ENCODE data around the gene CDR2.

The CDR2 gene

GRCh38 chr16:22323173-22323958, 51.1 kb downstream of the CDR2 start:
- DNase-seq, result no peak

- DNase-seq, result no peak
Observed at GRCh38 chr16:22322741-22323140, 51.7 kb downstream of the CDR2 start.

- no peak for DNase-seq
Observed at GRCh38 chr16:22322021-22322471, 52.4 kb downstream of the CDR2 start.

- peak; percentile 79 for DNase-seq
Observed at GRCh38 chr16:22321340-22322001, 52.9 kb downstream of the CDR2 start.

- no peak for DNase-seq
Observed at GRCh38 chr16:22320572-22321339, 53.7 kb downstream of the CDR2 start.

- DNase-seq, result peak; percentile 71
Observed at GRCh38 chr16:22318690-22319358, 55.6 kb downstream of the CDR2 start.

- no peak for DNase-seq
Observed at GRCh38 chr16:22317625-22318024, 56.8 kb downstream of the CDR2 start.

- DNase-seq, result no peak
Observed at GRCh38 chr16:22317001-22317530, 57.4 kb downstream of the CDR2 start.

- DNase-seq, result no peak
Observed at GRCh38 chr16:22316411-22316811, 58.0 kb downstream of the CDR2 start.

GRCh38 chr16:22315979-22316378, 58.4 kb downstream of the CDR2 start:
- no peak for DNase-seq

- DNase-seq, result no peak
Observed at GRCh38 chr16:22314661-22315626, 59.5 kb downstream of the CDR2 start.

- no peak for DNase-seq
Observed at GRCh38 chr16:22313876-22314470, 60.4 kb downstream of the CDR2 start.

- no peak for DNase-seq
Observed at GRCh38 chr16:22312897-22313781, 61.3 kb downstream of the CDR2 start.

- DNase-seq, result no peak
Observed at GRCh38 chr16:22311520-22311919, 62.9 kb downstream of the CDR2 start.

GRCh38 chr16:22308824-22309520, 65.4 kb downstream of the CDR2 start:
- no peak for DNase-seq

GRCh38 chr16:22307838-22308237, 66.6 kb downstream of the CDR2 start:
- DNase-seq, result no peak

- no peak for DNase-seq
Observed at GRCh38 chr16:22306788-22307187, 67.6 kb downstream of the CDR2 start.

- DNase-seq, result no peak
Observed at GRCh38 chr16:22304411-22304810, 70.0 kb downstream of the CDR2 start.

GRCh38 chr16:22302776-22303363, 71.5 kb downstream of the CDR2 start:
- no peak for DNase-seq
